Spleen (tissue), 7 donors: ENCODE data around the gene WNT9A.

Experiments
- CTCF ChIP-seq, 11 experiments: fragments of 200-600 bp in 7 of 11; fragments of 450-650 bp in 4 of 11; sonication (generic) in 4 of 11; IDR thresholded peaks in 8 of 11; conservative IDR thresholded peaks in 3 of 11; 1 replicate in 7 of 11; 2 replicates in 4 of 11; pipeline versions ENCODE4 v1.4.0 to v1.8.0; 2016 to 2021; ENCODE audit warnings: antibody characterized with exemption in 11 of 11, inconsistent platforms in 4 of 11, mild to moderate bottlenecking in 1 of 11
- POLR2A ChIP-seq, 3 donors: fragments of 450-650 bp; IDR thresholded peaks; one replicate each; pipeline ENCODE4 v1.5.1; 2017; ENCODE audit warnings: antibody characterized with exemption in 3 of 3, mild to moderate bottlenecking in 1 of 3
- POLR2AphosphoS5 ChIP-seq, 3 donors: sonication (generic); formaldehyde crosslinking; IDR thresholded peaks; one replicate each; pipeline ENCODE4 v1.5.1; 2017; ENCODE audit warnings: antibody characterized with exemption in 3 of 3
- donor health status: DM: no; HTN: no; CAD: no; lungs with moderate emphysema.
- donor health status: DM: no; HTN: no; CAD: no.
- donor health status: DM: no; HTN: no; CAD: no.

- TF ChIP-seq CTCF (IDR thresholded peaks at IDR 0.05 in 8 of 11, conservative IDR thresholded peaks at IDR 0.05 in 3 of 11), result no peak
- no peak for TF ChIP-seq POLR2AphosphoS5 (IDR thresholded peaks at IDR 0.05)
- no peak for TF ChIP-seq POLR2A (IDR thresholded peaks at IDR 0.05)
These were observed 19.6 kb downstream of the WNT9A start for GRCh38 chr1:227927971-227928741.
